Gastrocnemius medialis (tissue), 4 donors: ENCODE results near the gene FGD4. TPM values are rescaled to one million over a fixed set of nuclear protein-coding genes. Genes with fewer than 3 reads are reported as not detected.
A peak's percentile ranks its signal among the peaks of the same experiment; 100 is the strongest.

ENCODE experiments used
- ATAC-seq, 2 donors: fragments of 150-250 bp; one replicate each; pipeline ENCODE4 v1.9.1; 2016
- DNase-seq, 2 donors: peaks; one replicate each; pipeline ENCODE4 v3.0.0-alpha.2; 2019
- H3K27ac ChIP-seq, 4 donors: fragments of 200-600 bp; sonication (generic); 1 replicate in 1 of 4; 2 replicates in 3 of 4; pipeline ENCODE4 v1.5.1; 2016 to 2018; ENCODE audit warnings: mild to moderate bottlenecking in 2 of 4, moderate library complexity in 1 of 4
- H3K27me3 ChIP-seq, 3 donors: fragments of 200-600 bp; sonication (generic) in 2 of 3; 1 replicate in 1 of 3; 2 replicates in 2 of 3; pipeline versions ENCODE4 v1.5.1 to v1.6.0; 2016 to 2019; ENCODE audit warnings: mild to moderate bottlenecking in 1 of 3, moderate library complexity in 1 of 3
- H3K36me3 ChIP-seq, 2 donors: fragments of 200-600 bp; sonication (generic) in 1 of 2; one replicate each; pipeline ENCODE4 v1.5.1; 2017 to 2018
- H3K4me1 ChIP-seq, 2 donors: fragments of 200-600 bp; sonication (generic) in 1 of 2; one replicate each; pipeline ENCODE4 v1.5.1; 2016 to 2017; ENCODE audit warnings: mild to moderate bottlenecking in 2 of 2
- H3K4me3 ChIP-seq, 4 donors: fragments of 200-600 bp; sonication (generic) in 3 of 4; 1 replicate in 1 of 4; 2 replicates in 3 of 4; pipeline ENCODE4 v1.5.1; 2016 to 2019; ENCODE audit warnings: mild to moderate bottlenecking in 2 of 4
- H3K9me3 ChIP-seq, 3 donors: fragments of 200-600 bp; sonication (generic) in 2 of 3; 1 replicate in 1 of 3; 2 replicates in 2 of 3; pipeline ENCODE4 v1.5.1; 2016 to 2019
- POLR2A ChIP-seq, 2 donors: fragments of 450-650 bp; IDR thresholded peaks; one replicate each; pipeline ENCODE4 v1.6.1; 2017; ENCODE audit warnings: antibody characterized with exemption in 2 of 2, mild to moderate bottlenecking in 2 of 2, moderate library complexity in 2 of 2
- in situ Hi-C, 4 donors: fragments of 200-750 bp; cut with MboI; loops; one replicate each; pipeline versions ENCODE4 v1.15.0 to v1.8.0; 2017; ENCODE audit warnings: low sequenced_read_pairs in 4 of 4
- intact Hi-C: fragments of 100-400 bp; cut with DNase I; formaldehyde crosslinking; loops from one replicate; pipeline ENCODE4 v1.15.1; 2023; ENCODE audit warnings: low total_unique reads
- total RNA-seq, 4 donors: library from RNA; depleted of rRNA; stranded (reverse); fragments of >200 nt; gene quantifications; one replicate each; pipeline versions ENCODE4 v1.1.0 to v1.2.3, GENCODE V29; 2016
- TF ChIP-seq, protein P1 (sequence below), 5 experiments: fragments of 450-650 bp in 3 of 5; fragments of 200-600 bp in 2 of 5; sonication (generic) in 2 of 5; IDR thresholded peaks in 4 of 5; conservative IDR thresholded peaks in 1 of 5; 1 replicate in 4 of 5; 2 replicates in 1 of 5; pipeline ENCODE4 v1.5.1; 2016 to 2019; ENCODE audit warnings: antibody characterized with exemption in 5 of 5, mild to moderate bottlenecking in 3 of 5, moderate library complexity in 3 of 5

The FGD4 gene
- total RNA-seq, 4 donors from 2014 or later, result 18.8 to 60.3 (median 40.8) TPM

DNA sequence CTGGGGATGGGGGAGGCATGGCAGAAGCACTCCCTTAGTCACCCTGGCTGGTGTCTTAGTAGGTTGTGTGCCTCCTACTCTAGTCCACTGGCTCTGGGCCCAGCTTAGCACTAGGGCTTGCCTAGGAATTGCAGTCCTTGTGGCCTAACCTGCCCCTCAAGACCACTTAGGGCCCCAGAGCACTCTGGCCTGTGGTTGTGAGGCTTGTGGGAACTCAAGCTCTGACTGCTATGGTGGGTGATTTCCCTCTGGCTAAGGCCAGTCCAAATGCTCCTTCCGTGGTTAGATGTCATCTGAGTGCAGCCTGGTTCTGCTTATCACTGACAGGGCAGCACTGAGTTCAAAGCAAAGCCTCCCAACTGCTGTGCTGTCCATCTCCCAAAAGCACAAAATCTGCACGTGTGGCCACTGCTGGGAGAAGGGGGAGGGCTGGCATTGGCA lies 20.2 kb downstream of the FGD4 start:
- Histone ChIP-seq H3K36me3 (no peaks in the 10 kb centered on the region), H3K4me1 (peaks cover 9 to 17% of the 10 kb centered on the region in 2 donors), H3K27me3 (no peaks in the 10 kb centered on the region), H3K27ac (no peak overlapping the region), H3K9me3 (no peaks in the 10 kb centered on the region), H3K4me3 (no peak overlapping the region)
- DNase-seq (no peak), ATAC-seq (no peak)
- TF ChIP-seq POLR2A (IDR thresholded peaks at IDR 0.05), result no peak
- TF ChIP-seq, protein P1, sequence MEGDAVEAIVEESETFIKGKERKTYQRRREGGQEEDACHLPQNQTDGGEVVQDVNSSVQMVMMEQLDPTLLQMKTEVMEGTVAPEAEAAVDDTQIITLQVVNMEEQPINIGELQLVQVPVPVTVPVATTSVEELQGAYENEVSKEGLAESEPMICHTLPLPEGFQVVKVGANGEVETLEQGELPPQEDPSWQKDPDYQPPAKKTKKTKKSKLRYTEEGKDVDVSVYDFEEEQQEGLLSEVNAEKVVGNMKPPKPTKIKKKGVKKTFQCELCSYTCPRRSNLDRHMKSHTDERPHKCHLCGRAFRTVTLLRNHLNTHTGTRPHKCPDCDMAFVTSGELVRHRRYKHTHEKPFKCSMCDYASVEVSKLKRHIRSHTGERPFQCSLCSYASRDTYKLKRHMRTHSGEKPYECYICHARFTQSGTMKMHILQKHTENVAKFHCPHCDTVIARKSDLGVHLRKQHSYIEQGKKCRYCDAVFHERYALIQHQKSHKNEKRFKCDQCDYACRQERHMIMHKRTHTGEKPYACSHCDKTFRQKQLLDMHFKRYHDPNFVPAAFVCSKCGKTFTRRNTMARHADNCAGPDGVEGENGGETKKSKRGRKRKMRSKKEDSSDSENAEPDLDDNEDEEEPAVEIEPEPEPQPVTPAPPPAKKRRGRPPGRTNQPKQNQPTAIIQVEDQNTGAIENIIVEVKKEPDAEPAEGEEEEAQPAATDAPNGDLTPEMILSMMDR (IDR thresholded peaks at IDR 0.05 in 4 of 5, conservative IDR thresholded peaks at IDR 0.05 in 1 of 5), result no peak
- intact Hi-C loops (no loop called here), in situ Hi-C loops (no loop called here)

DNA sequence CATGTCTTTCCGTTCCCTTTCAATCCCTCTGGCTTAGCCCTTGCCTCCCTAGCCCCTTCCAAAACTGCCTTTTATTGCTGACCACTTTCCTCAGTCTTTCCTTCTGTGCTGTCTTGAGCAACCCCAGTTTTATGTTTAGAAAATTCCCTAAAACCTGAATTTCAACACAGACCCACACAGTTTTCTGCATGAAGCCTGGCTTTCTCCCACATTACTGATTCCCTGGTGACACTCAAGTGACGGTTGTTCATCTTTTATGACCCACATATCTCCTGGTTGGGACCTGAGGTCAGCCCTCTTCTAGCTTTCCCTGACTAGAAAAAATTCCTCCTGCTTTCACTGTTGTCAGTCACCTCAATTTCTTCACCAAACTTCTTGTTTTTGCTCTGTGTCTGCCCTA lies 21.0 kb downstream of the FGD4 start:
- no peak for DNase-seq
- no peak for ATAC-seq

DNA sequence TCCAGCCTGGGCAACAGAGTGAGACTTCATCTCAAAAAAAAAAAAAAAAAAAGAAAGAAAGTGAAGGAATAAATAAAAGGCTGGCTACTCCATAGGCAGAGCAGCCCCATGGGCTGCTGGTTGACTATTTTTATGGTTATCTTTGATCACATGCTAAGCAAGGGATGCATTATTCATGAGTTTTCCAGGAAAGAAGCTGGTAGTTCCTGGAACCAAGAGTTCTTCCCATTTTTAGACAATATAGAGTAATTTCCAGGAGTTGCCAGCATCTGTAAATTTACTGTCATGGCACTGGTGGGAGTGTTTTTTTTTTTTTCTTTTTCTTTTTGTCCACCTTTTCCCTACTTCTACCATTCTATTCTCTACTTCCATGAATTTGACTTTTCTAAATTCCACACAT lies 24.2 kb downstream of the FGD4 start:
- H3K9me3 ChIP-seq, result no peaks in the 10 kb centered on the region
- ATAC-seq (no peak), DNase-seq (no peak)
- intact Hi-C loops, result no loop called here
- H3K27ac ChIP-seq, result peak overlapping the region in 3 of 4 donors; percentile 14 to 35 (median 18)
- H3K4me1 ChIP-seq, result peaks cover 9 to 17% of the 10 kb centered on the region in 2 donors
- H3K27me3 ChIP-seq, result no peaks in the 10 kb centered on the region
- in situ Hi-C loops, result no loop called here
- TF ChIP-seq, protein P1 (IDR thresholded peaks at IDR 0.05 in 4 of 5, conservative IDR thresholded peaks at IDR 0.05 in 1 of 5), result no peak
- TF ChIP-seq POLR2A (IDR thresholded peaks at IDR 0.05), result no peak
- H3K4me3 ChIP-seq, result no peak overlapping the region
- no peaks in the 10 kb centered on the region for H3K36me3 ChIP-seq

More for the DNA sequence above, 21.0 kb downstream of the FGD4 start:
- Histone ChIP-seq H3K4me3 (no peak overlapping the region), H3K9me3 (no peaks in the 10 kb centered on the region), H3K4me1 (peaks cover 9 to 17% of the 10 kb centered on the region in 2 donors), H3K27ac (no peak overlapping the region), H3K36me3 (no peaks in the 10 kb centered on the region), H3K27me3 (no peaks in the 10 kb centered on the region)
- in situ Hi-C loops (no loop called here), intact Hi-C loops (no loop called here)
- TF ChIP-seq, protein P1 (IDR thresholded peaks at IDR 0.05 in 4 of 5, conservative IDR thresholded peaks at IDR 0.05 in 1 of 5), result no peak
- no peak for TF ChIP-seq POLR2A (IDR thresholded peaks at IDR 0.05)

DNA sequence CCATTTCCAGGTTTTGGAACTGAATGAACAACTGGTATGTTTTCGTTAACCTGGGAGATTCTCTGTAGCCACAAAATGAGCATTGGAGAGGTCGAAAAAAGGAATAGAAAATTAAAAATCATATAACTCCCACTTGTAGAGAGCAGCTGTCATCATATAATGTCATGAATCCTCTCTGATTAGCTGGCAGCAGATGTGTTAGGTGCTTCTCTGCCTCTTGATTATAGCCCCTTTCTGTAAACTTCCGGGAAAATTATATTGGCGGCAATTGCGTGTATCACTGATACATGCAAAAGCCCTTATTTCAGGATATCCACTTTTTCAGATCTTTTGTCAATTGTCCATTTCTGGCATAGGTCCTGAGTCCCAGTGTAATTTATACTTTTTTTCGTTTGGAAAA lies 31.7 kb downstream of the FGD4 start:
- no peaks in the 10 kb centered on the region for H3K27me3 ChIP-seq
- no peaks in the 10 kb centered on the region for H3K36me3 ChIP-seq
- intact Hi-C loops (no loop called here), in situ Hi-C loops (no loop called here)
- H3K9me3 ChIP-seq, result no peaks in the 10 kb centered on the region
- H3K27ac ChIP-seq, result no peak overlapping the region
- DNase-seq (no peak), ATAC-seq (no peak)
- TF ChIP-seq, protein P1 (IDR thresholded peaks at IDR 0.05 in 4 of 5, conservative IDR thresholded peaks at IDR 0.05 in 1 of 5), result no peak
- no peak for TF ChIP-seq POLR2A (IDR thresholded peaks at IDR 0.05)
- no peak overlapping the region for H3K4me3 ChIP-seq
- no peaks in the 10 kb centered on the region for H3K4me1 ChIP-seq
